GM18498 (cell line): ENCODE measurements around the gene ARMC9.

Source experiments
- ATAC-seq: cut with Tn5 transposase; IDR thresholded peaks from one replicate; pipeline ENCODE4 v1.9.1; 2021; ENCODE audit warnings: mild to moderate bottlenecking, moderate library complexity; ENCODE audit not compliant: unreplicated experiment

ARMC9 gene

DNA sequence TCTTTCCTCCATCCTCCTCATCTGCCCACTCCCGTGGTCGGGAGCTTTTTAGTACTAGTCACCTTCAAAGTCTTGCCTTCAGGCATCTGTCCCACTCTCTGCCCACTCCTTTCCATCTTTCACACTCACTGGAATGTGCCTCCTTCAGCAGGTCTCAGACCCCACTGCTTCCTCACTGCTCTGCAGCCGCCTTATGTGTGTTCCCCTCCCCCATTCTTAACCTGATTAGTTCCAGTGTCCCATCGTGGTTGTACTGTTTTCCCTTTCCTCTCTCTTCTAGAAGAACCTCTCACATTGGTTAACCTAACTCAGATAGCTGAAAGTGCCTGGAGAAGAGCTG, 3.0 kb downstream of the ARMC9 start:
- ATAC-seq: no peak

DNA sequence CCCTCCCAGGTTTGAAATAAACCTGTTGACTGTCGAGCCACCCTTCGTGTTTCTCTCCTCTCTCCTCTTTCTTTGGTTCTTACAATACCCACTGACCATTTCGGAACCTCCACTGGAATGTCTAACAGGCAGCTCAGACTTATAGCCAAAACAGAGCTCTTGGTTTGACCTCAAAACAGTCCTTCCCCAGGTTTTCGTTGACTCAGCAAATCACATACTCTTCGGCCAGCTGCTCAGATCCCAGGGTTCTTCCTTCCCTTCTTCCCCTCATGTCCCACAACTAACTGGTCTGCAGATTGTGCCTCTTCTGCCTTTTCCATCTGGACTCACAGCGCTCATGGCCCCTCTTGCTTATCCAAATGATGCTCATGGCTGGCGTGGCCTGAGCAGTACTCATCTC, 4.7 kb downstream of the ARMC9 start:
- ATAC-seq: no peak

DNA sequence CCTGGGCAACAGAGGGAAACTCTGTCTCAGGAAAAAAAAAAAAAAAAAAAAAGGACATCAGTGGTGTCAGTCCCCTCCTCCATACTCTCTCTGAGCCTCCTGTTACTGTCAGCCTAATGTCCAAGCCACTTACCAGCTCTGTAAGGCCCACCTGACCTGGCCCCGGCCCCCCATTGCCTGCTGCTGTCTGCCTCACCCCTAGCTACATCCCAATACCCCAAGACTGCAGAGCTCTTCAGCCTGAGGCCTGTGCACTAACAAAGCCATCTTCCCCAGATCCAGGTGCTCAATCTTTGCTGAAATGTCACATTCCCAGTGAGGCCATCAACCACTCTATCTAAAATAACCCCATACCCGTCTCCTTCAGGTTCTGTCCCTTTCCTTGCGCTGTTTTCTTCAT, 5.7 kb downstream of the ARMC9 start:
- no peak for ATAC-seq

DNA sequence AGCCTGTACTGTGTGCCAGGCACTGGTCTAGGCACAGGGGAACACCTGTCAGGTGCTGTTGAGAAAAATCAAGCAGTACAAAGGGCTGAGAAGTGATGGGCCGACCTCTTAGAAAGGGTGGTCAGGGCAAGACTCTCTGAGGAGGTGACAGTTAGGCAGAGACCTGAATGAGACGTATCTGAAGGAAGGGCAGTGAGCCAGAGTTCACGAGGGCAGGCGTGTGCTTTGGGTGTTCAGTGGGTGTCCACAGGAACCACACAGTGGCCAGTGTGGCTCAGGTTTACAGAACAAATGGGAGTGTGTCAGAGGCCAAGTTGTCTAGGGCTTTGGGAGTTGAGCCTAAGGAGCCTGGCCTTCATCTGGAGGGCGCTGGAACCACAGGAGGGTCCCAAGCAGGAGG, 6.2 kb downstream of the ARMC9 start:
- ATAC-seq: no peak

DNA sequence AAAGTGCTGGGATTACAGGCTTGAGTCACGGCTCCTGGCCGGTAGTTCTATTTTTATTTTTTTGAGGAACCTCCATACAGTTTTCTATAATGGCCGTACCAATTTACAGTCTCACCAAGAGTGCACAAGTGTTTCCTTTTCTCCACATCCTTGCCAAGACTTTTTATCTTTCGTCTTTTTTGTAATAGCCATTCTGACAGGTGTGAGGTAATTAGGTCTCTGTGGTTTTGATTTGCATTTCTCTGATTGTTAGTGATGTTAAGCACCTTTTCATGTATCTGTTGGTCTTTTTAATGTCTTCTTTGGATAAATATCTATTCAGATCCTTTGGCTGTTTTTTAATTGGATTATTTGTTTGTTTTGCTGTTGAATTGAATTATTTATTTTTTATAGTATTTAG, 9.3 kb downstream of the ARMC9 start:
- ATAC-seq: no peak

DNA sequence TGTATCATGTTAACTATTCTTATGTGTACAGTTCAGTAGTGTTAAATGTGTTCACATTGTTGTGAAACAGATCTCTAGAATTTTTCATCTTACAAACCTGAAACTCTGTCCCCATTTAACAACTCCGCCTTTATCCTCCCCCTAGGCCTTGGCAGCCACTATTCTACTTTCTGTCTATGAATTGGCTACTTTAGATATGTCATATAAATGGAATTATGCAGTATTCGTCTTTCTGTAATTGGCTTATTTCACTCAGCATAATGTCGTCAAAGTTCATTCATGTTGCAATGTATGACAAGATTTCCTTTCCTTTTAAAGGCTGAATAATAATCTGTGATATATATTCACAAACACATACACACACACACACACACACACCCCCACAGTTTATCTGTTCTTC, 12.4 kb downstream of the ARMC9 start:
- ATAC-seq: no peak

DNA sequence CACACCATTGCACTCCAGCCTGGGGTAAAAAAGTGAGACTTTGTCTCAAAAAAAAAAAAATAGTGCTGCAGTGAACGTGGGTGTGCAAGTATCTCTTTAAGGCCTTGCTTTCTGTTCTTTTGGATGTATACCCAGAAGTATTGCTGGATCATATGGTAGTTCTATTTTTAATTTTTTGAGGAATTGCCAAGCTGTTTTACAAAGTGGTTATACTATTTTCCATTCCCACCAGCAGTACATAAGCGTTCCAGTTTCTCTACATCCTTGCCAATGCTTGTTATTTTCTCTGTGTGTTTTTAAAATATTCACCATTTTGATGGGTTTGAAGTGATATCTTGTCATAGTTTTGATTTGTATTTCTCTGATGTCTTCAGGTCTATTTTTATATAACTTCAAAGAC, 13.1 kb downstream of the ARMC9 start:
- ATAC-seq: no peak

DNA sequence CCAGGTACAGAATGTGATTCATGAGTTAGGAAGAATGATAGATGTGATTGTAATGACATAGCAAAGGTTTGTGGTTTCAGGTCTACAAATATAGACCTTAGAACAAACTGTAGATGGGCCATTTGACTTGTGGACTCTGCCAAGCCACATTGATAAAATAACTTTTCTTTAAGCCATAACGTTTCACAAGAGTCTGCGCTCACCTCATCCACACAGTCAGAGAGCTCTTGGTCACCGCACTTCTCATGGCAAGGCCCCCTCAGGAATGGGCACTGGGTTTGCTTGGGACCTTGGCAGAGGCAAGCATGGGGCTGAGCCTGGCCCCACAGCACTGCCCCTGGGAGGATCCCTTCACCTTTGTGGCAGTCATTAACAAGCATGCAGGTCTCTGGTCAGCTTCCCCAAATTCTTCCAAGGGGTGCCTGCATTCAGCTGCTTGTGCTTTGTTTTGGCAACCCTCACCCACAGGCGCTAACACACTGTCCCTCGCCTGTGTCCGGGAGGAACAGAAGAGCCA, 14.0 kb downstream of the ARMC9 start:
- ATAC-seq: no peak

DNA sequence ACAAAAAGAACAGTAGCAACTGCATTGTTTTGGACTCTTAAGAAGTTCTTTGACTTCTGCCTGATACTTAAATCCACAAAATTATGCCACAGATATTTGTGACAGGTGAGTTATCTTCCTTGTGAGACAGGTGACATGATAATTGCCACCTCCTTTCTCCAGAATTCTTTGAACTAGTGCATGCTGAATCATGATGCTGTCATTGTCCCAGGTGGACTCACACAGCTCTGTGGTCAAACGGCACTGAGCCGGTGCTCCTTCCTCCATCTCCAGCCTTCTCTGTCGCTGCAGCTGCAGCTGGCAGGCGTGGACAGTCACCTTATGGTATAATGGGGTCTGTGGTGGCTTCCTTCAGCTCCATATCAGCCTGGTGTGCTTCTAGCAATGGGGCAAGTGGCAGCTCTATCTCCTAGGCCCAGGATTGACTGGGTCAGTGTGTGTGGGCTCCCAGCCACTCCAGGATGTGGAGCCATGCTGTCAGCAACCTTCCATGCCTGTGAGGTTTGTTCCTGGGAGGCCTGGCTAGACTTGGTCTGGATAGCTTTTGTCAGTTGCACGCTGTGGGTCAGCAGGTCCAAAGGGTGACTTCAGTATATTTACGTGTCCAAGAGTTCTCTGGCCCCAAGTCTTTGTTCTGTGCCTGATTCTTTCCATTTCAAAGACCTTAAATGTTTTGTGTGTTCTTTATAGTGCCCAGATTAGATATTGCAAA, 15.7 kb downstream of the ARMC9 start:
- no peak for ATAC-seq

DNA sequence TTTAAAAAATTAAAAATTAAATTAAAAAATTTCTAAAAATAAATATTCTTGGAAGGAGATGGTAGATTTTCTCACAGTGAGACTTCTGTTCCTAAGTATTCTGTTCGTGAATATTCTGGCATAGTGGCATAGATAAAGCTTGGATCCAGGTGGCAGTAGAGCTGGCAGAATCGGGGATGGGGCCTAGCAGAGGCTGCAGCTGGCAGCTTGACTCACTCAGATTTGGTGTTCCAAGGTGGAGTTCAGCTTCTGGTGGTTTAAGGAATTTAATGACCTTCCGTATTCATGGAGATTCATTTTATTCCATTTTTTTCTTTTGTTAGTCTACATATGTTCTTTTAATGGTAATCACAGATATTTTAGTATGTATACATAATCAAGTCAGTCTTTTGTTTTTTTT, 19.9 kb downstream of the ARMC9 start:
- no peak for ATAC-seq

DNA sequence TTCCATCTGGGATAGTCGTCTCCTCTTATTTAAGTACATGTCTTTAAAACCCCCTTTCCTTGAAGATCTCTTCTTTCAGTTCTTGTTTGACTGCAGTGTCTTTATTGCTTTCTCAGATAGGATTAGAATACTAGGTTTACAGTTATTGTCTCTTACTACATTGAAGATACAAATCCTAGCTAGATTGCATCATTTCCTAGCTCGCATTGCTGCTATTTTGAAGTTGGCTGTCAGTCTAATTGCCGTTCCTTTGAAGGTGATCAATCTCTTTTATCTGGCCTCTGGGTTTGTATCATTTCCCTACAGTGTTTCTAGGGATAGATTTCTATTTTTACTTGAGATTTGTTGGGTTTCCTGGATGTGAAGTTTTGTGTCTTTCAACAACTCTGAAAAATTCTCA, 20.9 kb downstream of the ARMC9 start:
- ATAC-seq: no peak

DNA sequence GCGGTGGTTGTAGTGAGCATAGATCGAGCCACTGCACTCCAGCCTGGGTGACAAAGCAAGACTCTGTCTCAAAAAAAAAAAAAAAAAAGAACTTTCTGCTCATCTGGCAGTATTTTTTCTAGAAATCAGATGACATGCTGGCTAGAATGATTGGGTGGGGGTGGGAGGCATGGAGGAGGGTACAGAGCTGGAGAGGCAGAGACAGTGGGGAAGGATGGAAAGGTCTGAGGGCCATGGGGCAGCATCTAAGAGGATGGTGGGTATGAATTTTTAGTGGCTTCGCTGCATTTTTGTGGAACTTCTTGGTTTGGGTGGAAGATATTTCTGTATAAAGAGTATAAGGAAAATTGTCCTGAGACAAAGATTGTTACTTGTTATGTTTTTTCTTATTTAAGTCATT, 23.3 kb downstream of the ARMC9 start:
- no peak for ATAC-seq

DNA sequence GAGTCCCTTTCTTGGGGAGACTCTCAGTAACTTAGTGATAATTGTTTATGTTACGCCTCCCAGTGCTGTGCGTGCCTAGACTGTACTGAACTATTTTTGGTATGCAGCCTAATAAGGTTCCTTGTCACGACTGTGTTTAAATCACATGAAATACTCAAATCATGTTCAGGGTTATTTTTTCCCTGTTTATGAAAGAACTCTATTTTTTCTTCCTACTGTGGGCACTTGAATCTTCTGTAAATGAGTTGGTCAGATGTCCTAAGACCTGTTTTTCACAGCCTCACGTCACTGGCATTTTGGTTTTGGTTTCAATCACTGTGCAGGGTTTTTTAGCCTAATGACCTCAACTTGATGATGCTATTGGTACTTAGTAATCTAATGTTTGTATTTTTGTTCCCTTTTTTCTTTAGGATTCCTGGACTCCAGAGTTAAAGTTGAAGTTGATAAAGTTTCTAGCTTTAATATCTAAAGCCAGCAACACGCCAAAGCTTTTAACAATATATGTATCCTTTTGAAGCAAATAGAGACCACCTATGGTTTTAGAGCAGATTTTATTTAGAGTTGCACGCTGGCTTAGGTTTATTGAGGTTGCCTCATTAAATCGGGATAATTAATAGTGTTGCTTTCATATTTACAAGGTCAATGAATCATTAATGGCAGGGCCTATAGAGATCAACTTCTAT, 24.0 kb downstream of the ARMC9 start:
- peak; percentile 78 for ATAC-seq

DNA sequence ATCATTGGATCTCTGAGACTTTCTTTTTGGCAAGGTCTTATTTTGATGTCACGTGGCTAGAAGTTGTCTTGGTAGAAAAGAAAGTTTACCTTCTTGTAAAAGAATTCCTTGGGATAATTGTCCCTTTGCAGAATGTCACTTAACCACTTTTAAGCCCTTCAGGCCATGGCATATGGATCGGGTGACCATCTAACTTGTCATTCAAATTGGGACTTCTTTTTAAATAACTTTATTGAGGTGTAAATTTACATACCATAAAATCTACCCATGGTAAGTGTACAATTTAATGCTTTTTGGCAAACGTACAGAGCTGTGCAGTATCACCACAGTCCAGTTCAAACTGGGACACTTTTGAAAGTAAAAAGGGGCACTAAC, 24.6 kb downstream of the ARMC9 start:
- no peak for ATAC-seq

DNA sequence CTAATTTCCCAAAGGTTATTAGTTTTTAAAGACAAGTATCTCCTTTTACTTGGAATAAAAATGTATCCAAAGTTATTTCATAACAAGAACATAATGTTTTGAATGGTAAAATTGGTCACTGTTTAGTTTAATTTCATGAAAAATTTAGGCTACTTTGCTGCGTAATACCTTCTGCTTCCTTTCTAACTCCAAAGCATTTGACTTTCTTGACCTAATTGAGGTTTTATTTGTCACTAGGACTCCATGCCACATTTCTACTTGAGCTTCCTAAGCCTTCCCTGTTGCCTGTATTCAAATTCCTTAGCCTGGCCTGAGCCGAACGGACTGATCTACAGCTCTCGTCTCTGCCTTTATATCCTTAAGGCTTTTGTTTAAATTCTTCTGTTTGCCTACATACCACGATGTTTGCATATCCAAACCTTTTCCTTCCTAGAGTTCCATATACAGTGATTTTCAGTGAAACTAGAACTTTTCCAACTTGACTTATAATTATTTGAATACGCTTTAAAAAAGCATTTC, 25.1 kb downstream of the ARMC9 start:
- ATAC-seq: no peak

DNA sequence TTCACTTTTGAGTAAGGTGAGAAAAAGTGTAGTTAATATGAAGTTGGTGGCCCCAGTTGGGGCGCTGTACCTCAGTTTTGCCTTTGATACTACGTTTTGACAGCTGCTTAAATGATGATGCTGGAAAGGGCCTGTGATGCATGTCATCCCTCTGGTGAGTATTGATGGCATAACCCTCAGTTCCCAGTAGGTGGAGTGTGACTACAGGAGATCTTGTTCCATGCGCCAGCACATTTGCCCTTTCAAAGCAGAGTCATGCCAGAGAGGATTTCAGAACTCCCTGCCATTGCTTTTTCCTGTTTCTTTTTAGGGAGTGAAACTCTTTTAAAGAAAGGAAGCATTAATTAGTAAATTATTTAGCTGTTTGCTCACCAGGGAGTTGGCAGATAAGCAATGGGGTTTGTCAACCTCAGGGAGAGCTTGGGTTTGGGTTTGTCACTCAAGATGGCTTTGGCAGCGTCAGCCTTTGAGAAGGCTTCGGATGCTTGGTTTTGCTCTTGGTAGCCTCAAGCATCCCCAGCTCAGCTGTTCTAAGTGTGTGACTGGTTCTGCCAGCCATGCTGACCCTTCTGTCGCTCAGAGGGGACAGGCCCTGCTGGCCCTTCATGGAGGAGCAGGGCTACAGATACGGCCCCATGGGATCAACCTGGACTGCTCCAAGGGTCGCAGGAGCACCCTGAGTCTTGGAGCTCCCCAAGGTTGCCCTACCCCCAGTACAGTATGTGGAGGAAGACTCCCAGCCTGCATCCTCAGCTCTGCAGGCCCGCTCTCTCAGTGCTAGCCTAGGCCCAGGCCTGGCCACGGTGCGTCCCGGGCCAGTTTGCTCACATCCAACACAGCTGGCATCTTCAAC, 29.1 kb downstream of the ARMC9 start:
- ATAC-seq: peak; percentile 63

DNA sequence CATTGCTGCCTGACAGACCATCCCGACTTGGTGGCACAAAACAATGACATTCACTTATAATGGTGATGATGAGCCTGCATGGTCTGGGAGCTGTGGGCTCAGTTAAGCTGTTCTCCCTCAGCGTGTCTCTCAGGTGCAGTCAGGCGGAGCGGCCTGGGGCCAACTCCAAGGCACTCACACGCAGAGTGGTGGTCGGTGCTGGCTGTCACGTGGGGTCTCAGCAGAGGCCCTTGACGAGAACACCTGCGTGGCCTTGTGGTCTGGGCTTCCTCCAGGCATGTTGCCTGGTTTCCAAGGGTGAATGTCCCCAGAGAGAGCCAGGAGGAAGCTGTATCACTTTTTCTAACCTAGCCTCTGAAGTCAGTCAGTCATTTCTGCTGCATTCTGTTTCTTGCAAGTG, 29.8 kb downstream of the ARMC9 start:
- peak; percentile 80 for ATAC-seq

DNA sequence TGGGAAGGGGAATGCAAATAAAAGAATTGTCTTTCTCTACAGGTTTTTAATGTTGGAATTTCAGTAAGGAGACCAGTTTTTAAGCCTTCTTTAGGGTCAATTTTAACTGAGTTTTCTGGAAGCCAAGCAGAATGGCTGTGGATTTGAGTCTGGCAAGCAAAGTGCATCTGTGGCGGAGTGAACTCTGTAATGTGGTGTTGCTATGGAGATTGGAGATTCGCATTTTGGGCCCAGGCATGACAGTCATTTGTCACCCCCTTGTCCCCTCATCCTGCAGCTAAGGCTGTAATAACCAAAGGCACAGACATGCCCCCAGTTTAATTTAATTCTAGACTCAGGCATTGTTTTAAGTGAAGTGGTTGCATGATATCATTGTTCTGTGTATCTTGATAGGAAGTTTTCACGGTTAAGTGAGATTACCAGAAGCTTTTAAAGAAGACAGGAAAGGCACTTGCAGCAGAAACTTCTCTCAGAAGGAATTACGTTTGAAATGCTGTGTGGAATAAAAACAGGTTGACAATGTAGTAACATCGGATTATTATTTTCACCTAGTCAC, 30.6 kb downstream of the ARMC9 start:
- no peak for ATAC-seq

DNA sequence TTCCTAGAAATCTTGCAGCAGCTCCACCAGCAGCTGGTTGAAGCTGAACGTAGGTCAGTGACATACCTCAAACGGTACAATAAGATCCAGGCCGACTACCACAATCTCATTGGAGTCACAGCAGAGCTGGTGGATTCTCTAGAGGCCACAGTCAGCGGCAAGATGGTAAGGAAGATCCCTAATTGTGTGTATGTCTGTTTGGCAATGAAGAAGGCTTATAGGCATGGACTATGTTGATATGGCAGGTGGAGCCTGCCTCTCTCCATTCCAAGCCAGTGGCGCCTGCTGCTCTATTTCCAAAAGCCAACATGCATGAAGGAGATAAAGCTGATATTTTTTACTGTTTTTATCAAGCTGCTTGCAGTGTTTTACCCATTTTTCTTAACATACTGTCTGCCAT, 36.8 kb downstream of the ARMC9 start:
- no peak for ATAC-seq

DNA sequence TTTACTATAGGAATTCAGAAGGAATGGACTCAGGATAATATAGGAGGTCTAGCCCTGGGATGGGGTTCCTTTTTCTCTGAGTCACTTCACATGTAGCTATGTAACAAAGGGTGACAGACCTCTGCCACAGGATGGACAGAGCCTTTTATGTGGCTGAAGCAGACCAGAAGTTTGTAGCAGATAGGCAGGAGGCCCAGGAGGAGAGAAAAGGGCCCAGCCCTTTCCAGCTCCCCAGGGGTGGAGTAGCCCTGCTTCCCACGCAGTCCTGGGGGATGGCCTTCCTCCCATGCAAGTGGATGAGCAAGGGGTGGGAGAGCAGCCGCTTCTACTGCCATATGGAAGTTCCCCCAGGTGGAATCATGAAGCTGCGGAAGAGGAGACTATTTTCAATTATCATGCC, 40.3 kb downstream of the ARMC9 start:
- ATAC-seq: no peak

DNA sequence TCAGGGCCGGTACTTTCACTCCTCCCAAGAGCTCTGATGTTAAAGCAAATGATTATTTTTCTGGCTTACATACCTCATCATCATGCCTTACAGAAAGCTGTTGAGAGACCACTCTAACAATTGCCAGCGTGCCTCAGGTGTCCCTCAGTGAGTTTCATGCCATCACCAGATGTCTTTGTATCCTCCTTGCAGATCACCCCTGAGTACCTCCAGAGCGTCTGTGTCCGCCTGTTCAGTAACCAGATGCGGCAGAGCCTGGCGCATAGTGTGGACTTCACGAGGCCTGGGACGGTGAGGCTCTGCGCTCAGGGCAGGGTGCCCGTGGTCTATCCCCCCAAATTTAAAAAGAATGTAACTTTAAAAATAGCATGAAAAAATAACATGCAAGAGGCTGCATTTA, 41.3 kb downstream of the ARMC9 start:
- no peak for ATAC-seq
